VCaP (cell line): ENCODE measurements around the gene TTF1.

Experiments
- H3K27ac ChIP-seq: fragments of 450-650 bp; 2 replicates; pipeline ENCODE4 v1.5.1; 2017
- CTCF ChIP-seq: fragments of 450-650 bp; conservative IDR thresholded peaks from 2 replicates; pipeline ENCODE4 v1.5.1; 2017; ENCODE audit warnings: mild to moderate bottlenecking, moderate library complexity

The TTF1 gene

GRCh38 chr9:132348676-132349075, 58.0 kb downstream of the TTF1 start:
- H3K27ac ChIP-seq = no peak overlapping the region
- no peak for TF ChIP-seq CTCF

- TF ChIP-seq CTCF = no peak
- H3K27ac ChIP-seq = no peak overlapping the region
These were observed 60.5 kb downstream of the TTF1 start for GRCh38 chr9:132346177-132346576.

GRCh38 chr9:132341177-132341840, 65.3 kb downstream of the TTF1 start:
- TF ChIP-seq CTCF = no peak
- no peak overlapping the region for H3K27ac ChIP-seq

GRCh38 chr9:132334364-132334763, 72.3 kb downstream of the TTF1 start:
- no peak overlapping the region for H3K27ac ChIP-seq
- no peak for TF ChIP-seq CTCF

- TF ChIP-seq CTCF = no peak
- no peak overlapping the region for H3K27ac ChIP-seq
These were observed 73.1 kb downstream of the TTF1 start for GRCh38 chr9:132333556-132333955.

- TF ChIP-seq CTCF = no peak
- H3K27ac ChIP-seq = no peak overlapping the region
These were observed 78.1 kb downstream of the TTF1 start for GRCh38 chr9:132328580-132328979.

- no peak overlapping the region for H3K27ac ChIP-seq
These were observed 79.1 kb downstream of the TTF1 start for GRCh38 chr9:132327537-132327936.

More at GRCh38 chr9:132327537-132327936, 79.1 kb downstream of the TTF1 start:
- no peak for TF ChIP-seq CTCF
